ENCODE data around the gene OR52I1. TPM values are rescaled to one million over a fixed set of nuclear protein-coding genes. Genes with fewer than 3 reads are reported as not detected.

The OR52I1 gene
- polyA plus RNA-seq, 2 of the 4 experiments (the other 2 are of a cell fraction): not detected

Other genes with a start within 250 kb of the OR52I1 start
- not detected in 2 replicates for gene OR52B4, start 225.7 kb upstream of the OR52I1 start, polyA plus RNA-seq (2011; rRNA removed)
- gene OR52B4, start 225.7 kb upstream of the OR52I1 start, polyA plus RNA-seq (2017; fragmentation: RNase III; extraction: RNeasy Plus Mini Kit Qiagen cat#74134 plus additional on column Dnase treatment): not detected in 3 replicates
- 15.6 and 19.3 TPM in 2 replicates for gene TRIM21, start 200.3 kb upstream of the OR52I1 start, polyA plus RNA-seq (2011; rRNA removed)
- 11.3 to 13.2 TPM (median 11.6 TPM) in 3 replicates for gene TRIM21, start 200.3 kb upstream of the OR52I1 start, polyA plus RNA-seq (2017; fragmentation: RNase III; extraction: RNeasy Plus Mini Kit Qiagen cat#74134 plus additional on column Dnase treatment)
- gene OR52K2, start 144.7 kb upstream of the OR52I1 start, polyA plus RNA-seq (2011; rRNA removed): not detected in 2 replicates
- not detected in 3 replicates for gene OR52K2, start 144.7 kb upstream of the OR52I1 start, polyA plus RNA-seq (2017; fragmentation: RNase III; extraction: RNeasy Plus Mini Kit Qiagen cat#74134 plus additional on column Dnase treatment)
- not detected in 2 replicates for gene OR52K1, start 111.4 kb upstream of the OR52I1 start, polyA plus RNA-seq (2011; rRNA removed)
- gene OR52K1, start 111.4 kb upstream of the OR52I1 start, polyA plus RNA-seq (2017; fragmentation: RNase III; extraction: RNeasy Plus Mini Kit Qiagen cat#74134 plus additional on column Dnase treatment): not detected in 3 replicates
- gene OR52M1, start 48.8 kb upstream of the OR52I1 start, polyA plus RNA-seq (2011; rRNA removed): not detected in 2 replicates
- gene OR52M1, start 48.8 kb upstream of the OR52I1 start, polyA plus RNA-seq (2017; fragmentation: RNase III; extraction: RNeasy Plus Mini Kit Qiagen cat#74134 plus additional on column Dnase treatment): not detected in 3 replicates
- not detected in 2 replicates for gene OR52I2, start 12.3 kb upstream of the OR52I1 start, polyA plus RNA-seq (2011; rRNA removed)
- gene OR52I2, start 12.3 kb upstream of the OR52I1 start, polyA plus RNA-seq (2017; fragmentation: RNase III; extraction: RNeasy Plus Mini Kit Qiagen cat#74134 plus additional on column Dnase treatment): not detected in 3 replicates
- 9.6 and 11.6 TPM in 2 replicates for gene TRIM68, start 14.2 kb downstream of the OR52I1 start, polyA plus RNA-seq (2011; rRNA removed)
- 9.6 to 10.8 TPM (median 9.7 TPM) in 3 replicates for gene TRIM68, start 14.2 kb downstream of the OR52I1 start, polyA plus RNA-seq (2017; fragmentation: RNase III; extraction: RNeasy Plus Mini Kit Qiagen cat#74134 plus additional on column Dnase treatment)
- gene OR51D1, start 43.4 kb downstream of the OR52I1 start, polyA plus RNA-seq (2011; rRNA removed): not detected in 2 replicates
- gene OR51D1, start 43.4 kb downstream of the OR52I1 start, polyA plus RNA-seq (2017; fragmentation: RNase III; extraction: RNeasy Plus Mini Kit Qiagen cat#74134 plus additional on column Dnase treatment): not detected in 3 replicates
- gene OR51E1, start 49.9 kb downstream of the OR52I1 start, polyA plus RNA-seq (2011; rRNA removed): 0.03 TPM in 1 of 2 replicates, not detected in the other
- gene OR51E1, start 49.9 kb downstream of the OR52I1 start, polyA plus RNA-seq (2017; fragmentation: RNase III; extraction: RNeasy Plus Mini Kit Qiagen cat#74134 plus additional on column Dnase treatment): not detected in 3 replicates
- gene OR51E2, start 103.8 kb downstream of the OR52I1 start, polyA plus RNA-seq (2011; rRNA removed): 0.07 TPM in 1 of 2 replicates, not detected in the other
- not detected in 3 replicates for gene OR51E2, start 103.8 kb downstream of the OR52I1 start, polyA plus RNA-seq (2017; fragmentation: RNase III; extraction: RNeasy Plus Mini Kit Qiagen cat#74134 plus additional on column Dnase treatment)
- not detected in 2 replicates for gene MMP26, start 110.7 kb downstream of the OR52I1 start, polyA plus RNA-seq (2011; rRNA removed)
- gene MMP26, start 110.7 kb downstream of the OR52I1 start, polyA plus RNA-seq (2017; fragmentation: RNase III; extraction: RNeasy Plus Mini Kit Qiagen cat#74134 plus additional on column Dnase treatment): not detected in 3 replicates
- gene OR51F1, start 175.9 kb downstream of the OR52I1 start, polyA plus RNA-seq (2011; rRNA removed): not detected in 2 replicates
- gene OR51F1, start 175.9 kb downstream of the OR52I1 start, polyA plus RNA-seq (2017; fragmentation: RNase III; extraction: RNeasy Plus Mini Kit Qiagen cat#74134 plus additional on column Dnase treatment): not detected in 3 replicates
- gene OR52R1, start 210.3 kb downstream of the OR52I1 start, polyA plus RNA-seq (2011; rRNA removed): not detected in 2 replicates
- not detected in 3 replicates for gene OR52R1, start 210.3 kb downstream of the OR52I1 start, polyA plus RNA-seq (2017; fragmentation: RNase III; extraction: RNeasy Plus Mini Kit Qiagen cat#74134 plus additional on column Dnase treatment)
- not detected in 2 replicates for gene OR51F2, start 227.3 kb downstream of the OR52I1 start, polyA plus RNA-seq (2011; rRNA removed)
- not detected in 3 replicates for gene OR51F2, start 227.3 kb downstream of the OR52I1 start, polyA plus RNA-seq (2017; fragmentation: RNase III; extraction: RNeasy Plus Mini Kit Qiagen cat#74134 plus additional on column Dnase treatment)